Measurements from ENCODE around the gene COL21A1.

DNA sequence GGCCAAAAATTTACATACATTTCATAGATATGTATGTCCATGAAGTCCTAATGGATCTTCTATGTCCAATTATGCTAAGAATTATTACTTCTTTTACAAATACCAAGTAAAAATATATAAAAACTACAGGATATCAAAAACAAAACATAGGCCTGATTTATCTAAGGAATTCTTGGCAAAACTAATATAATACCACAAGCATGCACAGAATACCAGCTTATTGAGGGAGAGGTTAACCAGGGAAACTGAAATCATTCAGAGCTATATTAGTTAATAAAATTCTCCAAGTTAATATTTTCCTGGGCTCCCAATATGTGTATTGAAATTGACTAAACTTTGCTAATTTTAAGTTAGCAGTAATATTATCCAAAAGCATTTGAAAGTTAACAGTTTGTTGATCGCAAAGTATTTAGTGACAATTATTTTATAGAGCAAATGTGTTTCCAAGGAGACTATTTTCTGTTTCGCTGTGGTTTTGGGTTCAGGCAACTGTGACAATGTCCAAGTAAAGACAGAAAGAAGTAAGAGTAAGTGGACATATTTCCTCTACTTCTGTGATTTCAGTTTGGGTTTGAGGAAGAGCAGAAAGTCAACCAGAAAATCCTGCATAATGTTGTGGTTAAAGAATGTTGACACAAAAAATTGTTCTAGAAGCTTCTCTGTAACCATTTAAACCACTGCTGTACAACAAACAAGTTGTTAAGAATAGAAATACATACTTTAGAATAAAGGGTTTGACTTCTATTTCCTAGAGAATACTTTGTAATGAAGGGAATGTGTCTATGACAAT is 167.4 kb downstream of the COL21A1 start:
- TF ChIP-seq POLR2AphosphoS5 (IDR thresholded peaks at IDR 0.05; ENCODE audit: low read depth, low read length) (no peak), POLR2A (IDR thresholded peaks at IDR 0.05; ENCODE audit: low read depth, low read length) (no peak), TAF1 (IDR thresholded peaks at IDR 0.05; ENCODE audit: borderline replicate concordance, low read depth, low read length) (no peak)

Data from GM12892 (cell line).